ENCODE results near the gene ASH1L.
"Not testable (repeated sequence)": the region's sequence is repeated elsewhere in the genome, so short reads cannot be mapped to it uniquely, and the experiment has no call there.

DNA sequence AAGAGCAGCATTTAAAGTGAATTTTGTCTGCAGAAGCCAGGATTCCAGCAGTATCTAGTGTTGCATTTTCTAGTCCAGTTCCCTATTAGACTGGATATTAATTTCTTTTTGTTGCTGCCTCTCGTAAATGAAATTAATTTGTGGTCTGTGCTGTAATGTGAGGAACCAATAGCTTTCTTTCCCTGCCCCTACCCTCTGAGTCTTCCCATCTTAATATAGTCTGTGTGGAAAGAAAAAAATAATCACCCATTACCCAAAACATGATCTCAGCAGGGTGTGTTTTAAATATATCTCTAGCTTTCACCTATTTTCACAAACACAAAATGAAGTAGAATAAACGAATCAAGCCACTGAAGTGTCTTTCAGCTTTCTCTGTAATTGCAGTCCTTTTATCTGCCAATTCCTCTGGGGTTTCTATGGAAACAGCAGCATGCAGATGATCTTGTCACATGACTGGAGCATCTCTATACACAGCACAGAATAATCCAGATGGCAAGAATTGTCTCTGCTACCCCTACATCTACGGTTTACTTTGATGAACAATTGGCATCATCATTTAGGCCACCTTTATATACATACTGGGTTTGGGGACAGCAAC is 33.4 kb upstream of the ASH1L start:
- TF ChIP-seq ZNF274 (IDR thresholded peaks at IDR 0.05; ENCODE audit: low read depth, low read length); YY1 (IDR thresholded peaks at IDR 0.05; ENCODE audit: insufficient read depth, insufficient read length); SUZ12 (IDR thresholded peaks at IDR 0.05; ENCODE audit: extremely low read depth, insufficient read depth, insufficient read length): not testable (repeated sequence)
